HEK293T (cell line): Measurements from ENCODE around the gene SP7.
"Not testable (repeated sequence)": the region's sequence is repeated elsewhere in the genome, so short reads cannot be mapped to it uniquely, and the experiment has no call there.

Experiments used
- CTCF ChIA-PET: fragments of 350-600 bp; formaldehyde crosslinking; extraction: SDS; loops from one replicate; lab custom pipeline; 2021; ENCODE audit warnings: antibody characterized with exemption, inconsistent platforms; lab: Yijun Ruan, JAX
- POLR2A ChIA-PET: fragments of 350-600 bp; formaldehyde crosslinking; extraction: SDS; loops from one replicate; lab custom pipeline; 2020; ENCODE audit warnings: antibody characterized with exemption, inconsistent platforms; lab: Yijun Ruan, JAX
- DNase-seq: peaks from one replicate; pipeline ENCODE4 v3.0.0; 2012; ENCODE audit warnings: mixed read lengths; ENCODE audit errors: extremely low spot score
- ARNT ChIP-seq: fragments of 450-650 bp; IDR thresholded peaks from 2 replicates; pipeline ENCODE4 v1.6.1; 2017; ENCODE audit warnings: mild to moderate bottlenecking
- BHLHE40 ChIP-seq: fragments of 450-650 bp; IDR thresholded peaks from 2 replicates; pipeline ENCODE4 v1.6.1; 2016; ENCODE audit warnings: mild to moderate bottlenecking, moderate library complexity, borderline replicate concordance
- CTBP1 ChIP-seq: fragments of 450-650 bp; IDR thresholded peaks from 2 replicates; pipeline ENCODE4 v1.6.1; 2016; ENCODE audit warnings: borderline replicate concordance
- FOXA1 ChIP-seq: fragments of 450-650 bp; IDR thresholded peaks from 2 replicates; pipeline ENCODE4 v1.6.1; 2016; ENCODE audit warnings: mild to moderate bottlenecking
- FOXM1 ChIP-seq: fragments of 450-650 bp; IDR thresholded peaks from 2 replicates; pipeline ENCODE4 v1.6.1; 2017; ENCODE audit warnings: mild to moderate bottlenecking, borderline replicate concordance
- HDGF ChIP-seq: fragments of 450-650 bp; IDR thresholded peaks from 2 replicates; pipeline ENCODE4 v1.6.1; 2017; ENCODE audit warnings: antibody characterized with exemption, borderline replicate concordance
- L3MBTL2 ChIP-seq: fragments of 450-650 bp; conservative IDR thresholded peaks from 2 replicates; pipeline ENCODE4 v1.6.1; 2016; ENCODE audit warnings: mild to moderate bottlenecking
- LEF1 ChIP-seq: fragments of 450-650 bp; IDR thresholded peaks from 2 replicates; pipeline ENCODE4 v1.6.1; 2017; ENCODE audit warnings: mild to moderate bottlenecking, borderline replicate concordance
- NFRKB ChIP-seq: fragments of 450-650 bp; IDR thresholded peaks from 2 replicates; pipeline ENCODE4 v1.6.1; 2016; ENCODE audit warnings: mild to moderate bottlenecking, moderate library complexity
- SP1 ChIP-seq: fragments of 450-650 bp; IDR thresholded peaks from 2 replicates; pipeline ENCODE4 v1.6.1; 2017
- TARDBP ChIP-seq: fragments of 450-650 bp; IDR thresholded peaks from 2 replicates; pipeline ENCODE4 v1.6.1; 2016
- ZNF384 ChIP-seq: fragments of 450-650 bp; IDR thresholded peaks from 2 replicates; pipeline ENCODE4 v1.6.1; 2016
- TF ChIP-seq, protein P1 (sequence below): fragments of 450-650 bp; IDR thresholded peaks from 2 replicates; pipeline ENCODE4 v1.6.1; 2016

Gene SP7

DNA sequence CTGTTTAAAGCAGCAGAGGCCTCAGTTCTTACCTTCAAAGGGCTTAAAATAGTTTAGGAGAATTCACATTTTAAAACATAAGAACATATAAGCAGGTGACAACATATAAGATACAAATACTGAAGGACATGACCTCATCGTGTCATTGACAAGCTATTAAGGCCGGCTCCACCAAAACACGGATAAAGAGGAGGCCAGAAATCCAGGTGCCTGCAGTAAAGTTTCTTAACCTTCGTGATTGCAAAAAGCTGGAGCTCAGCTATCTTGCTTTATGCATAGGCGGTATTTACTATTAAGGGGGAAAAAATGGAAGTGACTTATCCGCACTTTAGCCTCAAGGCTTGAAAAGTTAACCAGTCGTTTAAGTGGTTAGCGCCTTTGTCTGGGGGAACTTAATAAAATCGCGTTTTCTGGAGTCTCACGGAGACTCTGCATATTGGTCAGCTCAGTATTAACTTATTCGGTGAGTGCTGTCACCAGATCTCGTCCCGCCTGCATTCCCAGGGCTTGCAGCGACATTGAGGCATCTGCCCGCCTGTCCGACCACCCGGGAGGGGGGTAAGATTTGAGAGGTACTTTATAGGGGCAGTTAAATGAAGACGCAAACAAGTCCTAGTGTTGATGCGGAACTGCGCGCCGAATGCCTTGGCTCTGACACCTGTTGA lies 42.7 kb upstream of the SP7 start:
- POLR2A ChIA-PET, result interaction anchor here (0.6 to 2.9 kb wide), 36 partner anchors 9 to 372 kb away, joined by 3 to 32 read pairs (median 5); partner anchors contain the start of genes AAAS, CSAD, ESPL1 and PFDN5
- TF ChIP-seq L3MBTL2, result peak; percentile 92; the same call in 1 of the 2 replicates
- TF ChIP-seq SP1, result no peak
- CTCF ChIA-PET, result interaction anchor here (0.6 to 2.7 kb wide), 6 partner anchors 23 to 122 kb away, joined by 3 to 17 read pairs (median 8); partner anchors contain the start of genes AAAS and TARBP2
- no peak for DNase-seq

DNA sequence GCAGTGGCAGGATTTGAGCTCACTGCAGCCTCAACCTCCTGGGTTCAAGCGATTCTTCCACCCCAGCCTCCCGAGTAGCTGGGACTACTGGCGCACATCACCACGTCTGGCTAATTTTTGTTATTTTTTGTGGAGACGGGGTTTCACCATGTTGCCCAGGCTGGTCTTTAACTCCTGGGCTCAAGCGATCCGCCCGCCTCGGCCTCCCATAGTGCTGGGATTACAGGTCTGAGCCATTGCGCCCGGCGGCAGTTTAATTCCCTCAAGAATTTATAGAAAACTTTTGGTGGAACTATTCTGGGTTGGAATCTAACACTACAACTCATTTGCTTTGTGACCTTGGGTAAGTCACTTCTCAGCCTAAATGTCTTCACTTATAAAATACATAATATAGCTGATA lies 42.1 kb upstream of the SP7 start:
- POLR2A ChIA-PET, result interaction anchor here (0.8 to 2.9 kb wide), 14 partner anchors 10 to 123 kb away, joined by 3 to 32 read pairs (median 12); partner anchors contain the start of genes AAAS, ESPL1, PRR13 and TARBP2
- TF ChIP-seq FOXA1 (no peak), LEF1 (no peak)
- no peak for DNase-seq
- CTCF ChIA-PET, result interaction anchor here (1.9 to 2.7 kb wide), 3 partner anchors 26 to 56 kb away, joined by 10 to 17 read pairs (median 14); partner anchors contain the start of gene AAAS

DNA sequence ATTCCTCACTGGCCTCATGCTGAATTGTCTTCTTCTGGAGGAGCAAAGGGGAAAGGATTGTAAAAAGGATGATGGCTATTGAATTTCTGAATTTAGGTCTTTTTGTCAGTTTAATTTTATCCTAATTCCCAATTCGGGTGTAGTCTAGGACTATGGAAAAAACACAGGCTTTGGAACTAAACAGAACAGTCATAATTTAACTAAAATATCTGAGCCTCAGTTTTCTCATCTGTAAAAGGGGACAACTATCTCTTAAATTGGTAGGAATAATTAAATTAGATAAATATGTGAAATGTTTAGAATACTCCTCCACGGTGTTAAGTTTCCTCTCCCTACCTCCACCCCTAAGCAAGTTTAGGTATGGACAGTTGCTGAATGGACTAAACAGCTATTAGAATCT lies 40.6 kb upstream of the SP7 start:
- TF ChIP-seq HDGF (no peak), ARNT (no peak), CTBP1 (no peak), FOXA1 (no peak), NFRKB (no peak), TARDBP (no peak)
- TF ChIP-seq, protein P1, sequence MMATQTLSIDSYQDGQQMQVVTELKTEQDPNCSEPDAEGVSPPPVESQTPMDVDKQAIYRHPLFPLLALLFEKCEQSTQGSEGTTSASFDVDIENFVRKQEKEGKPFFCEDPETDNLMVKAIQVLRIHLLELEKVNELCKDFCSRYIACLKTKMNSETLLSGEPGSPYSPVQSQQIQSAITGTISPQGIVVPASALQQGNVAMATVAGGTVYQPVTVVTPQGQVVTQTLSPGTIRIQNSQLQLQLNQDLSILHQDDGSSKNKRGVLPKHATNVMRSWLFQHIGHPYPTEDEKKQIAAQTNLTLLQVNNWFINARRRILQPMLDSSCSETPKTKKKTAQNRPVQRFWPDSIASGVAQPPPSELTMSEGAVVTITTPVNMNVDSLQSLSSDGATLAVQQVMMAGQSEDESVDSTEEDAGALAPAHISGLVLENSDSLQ, result no peak
- ChIA-PET POLR2A (no interaction called here), CTCF (no interaction called here)
- no peak for DNase-seq

DNA sequence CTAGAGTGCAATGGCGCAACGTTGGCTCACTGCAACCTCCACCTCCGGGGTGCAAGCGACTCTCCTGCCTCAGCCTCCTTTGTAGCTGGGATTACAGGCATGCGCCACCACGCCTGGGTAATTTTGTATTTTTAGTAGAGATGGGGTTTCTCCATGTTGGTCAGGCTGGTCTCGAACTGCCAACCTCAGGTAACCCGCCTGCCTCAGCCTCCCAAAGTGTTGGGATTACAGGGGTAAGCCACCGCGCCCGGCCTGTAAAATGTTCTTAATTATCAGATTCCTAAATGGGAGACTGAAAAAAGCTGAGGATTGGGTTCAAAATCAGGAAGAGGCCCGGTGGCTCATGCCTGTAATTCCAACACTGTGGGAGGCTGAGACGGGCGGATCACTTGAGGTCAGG lies 38.1 kb upstream of the SP7 start:
- DNase-seq, result not testable (repeated sequence)
- ChIA-PET POLR2A (interaction anchor here (0.8 to 2.0 kb wide), 3 partner anchors 13 to 127 kb away, joined by 3 to 6 read pairs (median 3); partner anchors contain the start of gene TARBP2), CTCF (interaction anchor here (1.2 kb wide), 1 partner anchor 47 kb away, joined by 3 read pairs; no protein-coding TSS in a partner anchor)

DNA sequence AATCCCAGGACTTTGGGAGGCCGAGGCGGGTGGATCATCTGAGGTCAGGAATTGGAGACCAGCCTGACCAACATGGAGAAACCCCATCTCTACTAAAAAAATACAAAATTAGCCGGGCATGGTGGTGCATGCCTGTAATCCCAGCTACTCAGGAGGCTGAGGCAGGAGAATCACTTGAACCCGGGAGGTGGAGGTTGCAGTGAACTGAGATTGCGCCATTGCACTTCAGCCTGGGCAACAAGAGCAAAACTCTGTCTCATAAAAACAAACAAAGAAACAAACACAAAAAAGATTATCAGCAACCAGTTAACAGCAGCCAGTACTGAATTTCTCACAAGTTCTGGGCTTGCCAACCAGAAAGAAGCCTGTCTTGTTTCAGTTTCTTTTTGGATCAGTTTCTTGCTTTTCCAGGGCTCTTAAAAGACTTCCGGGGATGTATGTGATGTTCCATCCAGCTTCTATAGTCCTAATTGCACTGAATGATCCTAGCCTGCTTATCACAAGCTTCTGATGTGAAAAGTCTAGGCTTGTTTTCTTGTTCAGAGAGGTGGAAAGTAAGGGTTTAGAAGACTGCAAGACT lies 37.5 kb upstream of the SP7 start:
- DNase-seq, result not testable (repeated sequence)
- ChIA-PET CTCF (interaction anchor here (1.2 kb wide), 1 partner anchor 48 kb away, joined by 3 read pairs; no protein-coding TSS in a partner anchor), POLR2A (interaction anchor here (0.9 kb wide), 1 partner anchor 53 kb away, joined by 3 read pairs; no protein-coding TSS in a partner anchor)

DNA sequence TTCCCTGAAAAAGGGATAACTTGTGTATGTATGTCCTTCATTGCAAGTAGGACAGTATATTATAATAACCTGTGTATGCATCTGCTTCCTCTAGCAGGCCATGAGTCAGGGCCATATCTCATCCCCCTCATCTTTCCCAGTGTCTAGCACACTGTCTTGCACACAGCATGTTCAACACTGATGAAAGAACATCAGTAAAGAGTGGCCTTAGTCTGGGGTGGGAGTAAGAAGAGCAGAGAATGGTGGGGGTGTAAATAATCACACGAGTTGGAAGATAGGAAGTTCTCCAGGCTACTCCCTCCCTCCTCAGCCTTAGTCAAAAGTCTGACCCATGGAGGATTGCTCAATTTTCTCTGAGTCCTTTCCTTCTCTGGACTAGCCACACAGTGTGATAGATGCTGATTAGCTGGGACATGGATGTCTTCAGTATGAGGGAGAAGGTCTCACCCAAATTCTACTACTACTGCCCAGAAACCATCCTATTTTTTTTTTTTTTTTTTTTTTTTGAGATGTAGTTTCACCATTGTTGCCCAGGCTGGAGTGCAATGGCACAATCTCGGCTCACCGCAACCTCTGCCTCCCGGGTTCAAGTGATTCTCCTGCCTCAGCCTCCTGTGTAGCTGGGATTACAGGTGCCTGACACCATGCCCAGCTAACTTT lies 29.2 kb upstream of the SP7 start:
- CTCF ChIA-PET, result interaction anchor here (1.2 kb wide), 1 partner anchor 13 kb away, joined by 4 read pairs; no protein-coding TSS in a partner anchor
- TF ChIP-seq LEF1, result no peak
- TF ChIP-seq TARDBP, result no peak
- TF ChIP-seq FOXM1, result no peak
- no peak for TF ChIP-seq CTBP1
- no peak for TF ChIP-seq ZNF384
- TF ChIP-seq SP1, result no peak
- no peak for TF ChIP-seq BHLHE40
- no peak for TF ChIP-seq NFRKB
- no peak for TF ChIP-seq FOXA1
- TF ChIP-seq, protein P1, result no peak
- TF ChIP-seq L3MBTL2, result no peak
- no peak for DNase-seq
- POLR2A ChIA-PET, result interaction anchor here (1.4 to 3.9 kb wide), 3 partner anchors 14 to 56 kb away, joined by 4 to 27 read pairs (median 5); partner anchors contain the start of genes AAAS and SP1

DNA sequence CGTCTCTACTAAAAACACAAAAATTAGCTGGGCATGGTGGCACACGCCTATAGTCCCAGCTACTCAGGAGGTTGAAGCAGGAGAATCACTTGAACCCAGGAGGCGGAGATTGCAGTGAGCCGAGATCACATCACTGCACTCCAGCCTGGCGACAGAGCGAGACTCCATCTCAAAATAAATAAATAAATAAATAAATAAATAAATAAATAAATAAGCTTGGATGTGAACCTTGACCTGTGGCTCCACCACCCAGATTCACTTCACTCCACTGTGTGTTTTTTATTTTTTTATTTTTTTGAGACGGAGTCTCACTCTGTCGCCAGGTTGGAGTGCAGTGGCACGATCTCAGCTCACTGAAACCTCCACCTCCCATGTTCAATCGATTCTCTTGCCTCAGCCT lies 25.5 kb upstream of the SP7 start:
- CTCF ChIA-PET, result interaction anchor here (1.2 to 1.4 kb wide), 2 partner anchors 9 to 41 kb away, joined by 4 to 7 read pairs; partner anchors contain the start of gene AAAS
- POLR2A ChIA-PET, result interaction anchor here (0.9 kb wide), 1 partner anchor 13 kb away, joined by 3 read pairs; no protein-coding TSS in a partner anchor
- not testable (repeated sequence) for DNase-seq
